Neutrophil (primary cell): ENCODE results near the gene NNT.
"Not testable (repeated sequence)": the region's sequence is repeated elsewhere in the genome, so short reads cannot be mapped to it uniquely, and the experiment has no call there.

ENCODE experiments used
- H3K27ac ChIP-seq: fragments of 200-600 bp; sonication (generic); 2 replicates; pipeline ENCODE4 v1.5.1; 2016; ENCODE audit warnings: mild to moderate bottlenecking, moderate library complexity
- H3K27me3 ChIP-seq: fragments of 200-600 bp; sonication (generic); 2 replicates; pipeline ENCODE4 v1.6.0; 2016; ENCODE audit warnings: mild to moderate bottlenecking
- H3K36me3 ChIP-seq: fragments of 200-600 bp; sonication (generic); 2 replicates; pipeline ENCODE4 v1.5.1; 2017
- H3K4me1 ChIP-seq, 2 experiments: fragments of 200-600 bp in 1 of 2; sonication (generic) in 1 of 2; 1 replicate in 1 of 2; 2 replicates in 1 of 2; pipeline versions ENCODE4 v1.5.1 to v1.6.1; 2013 to 2016; ENCODE audit warnings: low read depth in 1 of 2, low read length in 1 of 2, mild to moderate bottlenecking in 1 of 2, moderate library complexity in 1 of 2; ENCODE audit not compliant: control insufficient read depth in 1 of 2, insufficient read depth in 1 of 2
- H3K4me3 ChIP-seq, 2 experiments: fragments of 200-600 bp in 1 of 2; sonication (generic) in 1 of 2; 1 replicate in 1 of 2; 2 replicates in 1 of 2; pipeline ENCODE4 v1.5.1; 2013 to 2016; ENCODE audit warnings: low read depth in 1 of 2, low read length in 1 of 2, mild to moderate bottlenecking in 1 of 2, moderate library complexity in 1 of 2
- H3K9me3 ChIP-seq: fragments of 200-600 bp; sonication (generic); 2 replicates; pipeline ENCODE4 v1.5.1; 2016
- CTCF ChIP-seq: fragments of 200-600 bp; sonication (generic); IDR thresholded peaks from 2 replicates; pipeline ENCODE4 v1.5.1; 2016; ENCODE audit warnings: antibody characterized with exemption

Gene NNT

GRCh38 chr5:43691893-43692292 lies 88.9 kb downstream of the NNT start:
- TF ChIP-seq CTCF: no peak
- Histone ChIP-seq H3K27me3 (no peaks in the 10 kb centered on the region), H3K4me3 (no peak overlapping the region)

GRCh38 chr5:43693411-43693810 lies 90.4 kb downstream of the NNT start:
- H3K36me3 ChIP-seq: peaks cover 3% of the 10 kb centered on the region
- no peak overlapping the region for H3K27ac ChIP-seq
- no peak overlapping the region for H3K4me3 ChIP-seq
- TF ChIP-seq CTCF: no peak
- no peaks in the 10 kb centered on the region for H3K9me3 ChIP-seq
- no peaks in the 10 kb centered on the region for H3K4me1 ChIP-seq
- no peaks in the 10 kb centered on the region for H3K27me3 ChIP-seq

More at GRCh38 chr5:43691893-43692292, 88.9 kb downstream of the NNT start:
- Histone ChIP-seq H3K9me3 (no peaks in the 10 kb centered on the region), H3K27ac (no peak overlapping the region), H3K4me1 (no peaks in the 10 kb centered on the region), H3K36me3 (peaks cover 3% of the 10 kb centered on the region)

DNA sequence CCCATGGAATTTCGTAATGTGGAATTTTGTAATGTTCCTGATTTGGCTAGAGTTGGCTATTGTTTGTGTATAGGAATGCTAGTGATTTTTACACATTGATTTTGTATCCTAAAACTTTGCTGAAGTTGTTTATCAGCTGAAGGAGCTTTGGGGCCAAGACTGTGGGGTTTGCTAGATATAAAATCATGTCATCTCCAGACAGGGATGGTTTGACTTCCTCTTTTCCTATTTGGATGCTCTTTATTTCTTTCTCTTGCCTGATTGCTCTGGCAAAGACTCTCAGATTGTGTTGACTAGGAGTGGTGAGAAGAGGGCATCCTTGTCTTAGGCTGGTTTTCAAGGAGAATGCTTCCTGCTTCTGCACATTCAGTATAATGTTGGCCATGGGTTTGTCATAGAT lies 91.0 kb downstream of the NNT start:
- Histone ChIP-seq H3K9me3 (no peaks in the 10 kb centered on the region), H3K27me3 (no peaks in the 10 kb centered on the region), H3K4me1 (no peaks in the 10 kb centered on the region), H3K27ac (no peak overlapping the region), H3K36me3 (peaks cover 3% of the 10 kb centered on the region), H3K4me3 (no peak overlapping the region)
- TF ChIP-seq CTCF: no peak

DNA sequence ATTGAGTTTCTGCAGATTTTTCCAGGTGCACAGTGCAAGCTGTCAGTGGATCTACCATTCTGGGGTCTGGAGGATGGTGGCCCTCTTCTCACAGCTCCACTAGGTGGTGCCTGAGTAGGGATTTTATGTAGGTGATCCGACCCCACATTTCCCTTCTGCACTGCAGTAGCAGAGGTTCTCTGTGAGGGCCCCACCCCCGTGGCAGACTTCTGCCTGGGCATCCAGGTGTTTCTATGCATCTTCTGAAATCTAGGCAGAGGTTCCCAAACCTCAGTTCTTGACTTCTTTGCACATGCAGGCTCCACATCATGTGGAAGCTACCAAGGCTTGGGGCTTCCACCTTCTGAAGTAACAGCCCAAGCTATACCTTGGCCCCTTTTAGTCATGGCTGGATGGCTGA lies 93.5 kb downstream of the NNT start:
- H3K36me3 ChIP-seq, H3K4me3 ChIP-seq, H3K27ac ChIP-seq, H3K4me1 ChIP-seq, H3K27me3 ChIP-seq, H3K9me3 ChIP-seq: not testable (repeated sequence)

GRCh38 chr5:43699910-43700309 lies 96.9 kb downstream of the NNT start:
- peaks cover 34% of the 10 kb centered on the region for H3K36me3 ChIP-seq
- H3K9me3 ChIP-seq: no peaks in the 10 kb centered on the region
- TF ChIP-seq CTCF: no peak
- H3K27ac ChIP-seq: no peak overlapping the region
- no peak overlapping the region for H3K4me3 ChIP-seq
- H3K27me3 ChIP-seq: no peaks in the 10 kb centered on the region
- no peaks in the 10 kb centered on the region for H3K4me1 ChIP-seq

- Histone ChIP-seq H3K4me1 (no peaks in the 10 kb centered on the region), H3K4me3 (no peak overlapping the region), H3K9me3 (no peaks in the 10 kb centered on the region), H3K36me3 (peaks cover 40% of the 10 kb centered on the region), H3K27ac (no peak overlapping the region), H3K27me3 (no peaks in the 10 kb centered on the region)
- TF ChIP-seq CTCF: no peak
Observed at GRCh38 chr5:43700601-43701000, 97.6 kb downstream of the NNT start.
